PFSK-1 (cell line): ENCODE results near the gene VPS8.

Experiments
- POLR2AphosphoS5 ChIP-seq: IDR thresholded peaks from 2 replicates; pipeline ENCODE4 v1.6.1; 2012; ENCODE audit warnings: low read depth, mild to moderate bottlenecking, control low read depth, low read length, moderate library complexity
- TF ChIP-seq, protein P1 (sequence below), 2 experiments: IDR thresholded peaks; 2 replicates each; pipeline versions ENCODE4 v1.6.1 to v1.8.0; 2011 to 2012; ENCODE audit warnings: low read depth in 2 of 2, low read length in 2 of 2, control low read depth in 1 of 2, inconsistent platforms in 1 of 2, mild to moderate bottlenecking in 1 of 2, moderate library complexity in 1 of 2; ENCODE audit not compliant: insufficient read depth in 1 of 2

DNA sequence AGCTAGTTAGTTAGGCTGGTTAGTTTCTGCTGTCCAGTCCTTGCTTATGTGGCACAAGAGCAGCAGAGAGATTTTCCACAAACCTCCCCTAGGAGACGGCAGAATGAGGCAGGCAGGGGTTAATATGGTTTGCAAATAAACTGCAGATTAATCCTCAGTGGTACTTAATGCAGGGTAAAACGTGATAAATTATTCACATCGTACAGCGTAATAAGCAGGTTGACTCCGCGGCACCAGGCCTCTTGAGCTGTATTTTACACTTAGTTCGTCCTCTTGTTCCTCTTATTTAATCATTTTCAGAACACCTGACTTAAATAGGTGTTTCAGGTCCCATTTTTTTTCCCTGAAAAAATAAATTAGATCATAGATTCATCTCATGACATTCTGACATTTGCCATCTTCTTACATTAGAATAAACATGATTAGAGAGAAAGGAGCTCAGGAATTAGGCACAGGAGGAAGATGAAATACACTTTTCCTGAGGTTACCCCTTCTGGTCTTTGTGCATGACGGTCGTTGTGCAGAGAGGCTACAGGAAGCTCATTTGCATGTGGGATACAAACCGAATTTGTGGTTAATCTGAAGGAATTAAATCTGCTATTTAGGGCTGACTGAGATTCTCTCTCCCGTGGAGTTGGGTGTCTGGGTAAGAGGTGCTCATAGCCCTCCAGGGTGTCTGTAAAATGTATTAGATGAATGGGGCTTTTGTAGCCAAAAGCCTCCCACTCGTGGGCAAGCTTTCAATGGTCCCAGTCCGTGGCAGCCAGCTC is 27.1 kb upstream of the VPS8 start:
- no peak for TF ChIP-seq POLR2AphosphoS5
- TF ChIP-seq, protein P1, sequence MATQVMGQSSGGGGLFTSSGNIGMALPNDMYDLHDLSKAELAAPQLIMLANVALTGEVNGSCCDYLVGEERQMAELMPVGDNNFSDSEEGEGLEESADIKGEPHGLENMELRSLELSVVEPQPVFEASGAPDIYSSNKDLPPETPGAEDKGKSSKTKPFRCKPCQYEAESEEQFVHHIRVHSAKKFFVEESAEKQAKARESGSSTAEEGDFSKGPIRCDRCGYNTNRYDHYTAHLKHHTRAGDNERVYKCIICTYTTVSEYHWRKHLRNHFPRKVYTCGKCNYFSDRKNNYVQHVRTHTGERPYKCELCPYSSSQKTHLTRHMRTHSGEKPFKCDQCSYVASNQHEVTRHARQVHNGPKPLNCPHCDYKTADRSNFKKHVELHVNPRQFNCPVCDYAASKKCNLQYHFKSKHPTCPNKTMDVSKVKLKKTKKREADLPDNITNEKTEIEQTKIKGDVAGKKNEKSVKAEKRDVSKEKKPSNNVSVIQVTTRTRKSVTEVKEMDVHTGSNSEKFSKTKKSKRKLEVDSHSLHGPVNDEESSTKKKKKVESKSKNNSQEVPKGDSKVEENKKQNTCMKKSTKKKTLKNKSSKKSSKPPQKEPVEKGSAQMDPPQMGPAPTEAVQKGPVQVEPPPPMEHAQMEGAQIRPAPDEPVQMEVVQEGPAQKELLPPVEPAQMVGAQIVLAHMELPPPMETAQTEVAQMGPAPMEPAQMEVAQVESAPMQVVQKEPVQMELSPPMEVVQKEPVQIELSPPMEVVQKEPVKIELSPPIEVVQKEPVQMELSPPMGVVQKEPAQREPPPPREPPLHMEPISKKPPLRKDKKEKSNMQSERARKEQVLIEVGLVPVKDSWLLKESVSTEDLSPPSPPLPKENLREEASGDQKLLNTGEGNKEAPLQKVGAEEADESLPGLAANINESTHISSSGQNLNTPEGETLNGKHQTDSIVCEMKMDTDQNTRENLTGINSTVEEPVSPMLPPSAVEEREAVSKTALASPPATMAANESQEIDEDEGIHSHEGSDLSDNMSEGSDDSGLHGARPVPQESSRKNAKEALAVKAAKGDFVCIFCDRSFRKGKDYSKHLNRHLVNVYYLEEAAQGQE (IDR thresholded peaks at IDR 0.05; ENCODE audit: insufficient read depth in 1 of 2, low read depth in 2 of 2, low read length in 2 of 2), result no peak
